RPMI7951 (cell line): ENCODE data around the gene TIMP1. TPM values are rescaled to one million over a fixed set of nuclear protein-coding genes. Genes with fewer than 3 reads are reported as not detected.

Source experiments
- DNase-seq: peaks from one replicate; pipeline ENCODE4 v3.0.0-alpha.2; 2012; ENCODE audit warnings: low read depth
- total RNA-seq: library from RNA; depleted of rRNA; stranded (reverse); fragments of >200 nt; shearing (Covaris generic); gene quantifications from 2 replicates; pipeline ENCODE4 v1.2.3, GENCODE V29; 2014; rRNA removed

The TIMP1 gene
- total RNA-seq, result 737 and 969 TPM in 2 replicates

DNA sequence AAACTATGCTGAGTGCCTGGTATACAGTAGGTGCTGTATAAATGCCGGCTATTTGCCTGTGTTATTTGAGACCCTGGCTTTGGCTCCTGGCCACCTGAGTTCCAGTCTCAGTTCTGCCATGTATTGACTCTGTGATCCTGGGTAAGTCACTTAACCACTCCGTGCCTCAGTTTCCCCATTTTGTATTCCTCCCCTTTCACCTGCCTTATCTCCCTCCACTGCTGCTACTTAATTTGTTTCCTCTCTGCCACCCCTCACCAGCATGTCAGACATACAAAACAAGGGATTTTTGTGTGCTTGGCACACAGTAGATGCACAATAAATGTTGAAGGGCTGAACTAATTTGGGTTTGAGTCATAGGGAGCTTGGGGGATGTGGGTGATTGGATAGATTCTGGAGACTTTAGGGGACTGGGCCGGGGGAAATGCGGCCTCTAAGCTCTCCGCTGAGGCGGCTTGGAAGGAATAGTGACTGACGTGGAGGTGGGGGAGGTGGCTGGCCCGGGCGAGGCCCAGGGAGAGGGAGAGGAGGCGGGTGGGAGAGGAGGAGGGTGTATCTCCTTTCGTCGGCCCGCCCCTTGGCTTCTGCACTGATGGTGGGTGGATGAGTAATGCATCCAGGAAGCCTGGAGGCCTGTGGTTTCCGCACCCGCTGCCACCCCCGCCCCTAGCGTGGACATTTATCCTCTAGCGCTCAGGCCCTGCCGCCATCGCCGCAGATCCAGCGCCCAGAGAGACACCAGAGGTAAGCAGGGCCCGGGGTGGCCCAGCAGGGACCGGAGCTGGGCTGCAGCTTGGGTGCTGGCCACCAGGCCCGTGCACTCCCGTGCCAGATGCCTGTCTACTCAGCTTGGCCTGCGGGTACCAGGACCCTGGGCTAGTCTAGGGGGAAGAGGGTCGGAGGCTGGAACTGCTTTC is at the start of gene TIMP1:
TSS of gene TIMP1 (plus strand) at position 706 of the 917 bp plus-strand sequence. CDS start 980 bp downstream, outside the sequence.
- peak; percentile 96 for DNase-seq

GRCh38 chrX:47539860-47540259 is 42.4 kb upstream of the TIMP1 start:
- no peak for DNase-seq

DNA sequence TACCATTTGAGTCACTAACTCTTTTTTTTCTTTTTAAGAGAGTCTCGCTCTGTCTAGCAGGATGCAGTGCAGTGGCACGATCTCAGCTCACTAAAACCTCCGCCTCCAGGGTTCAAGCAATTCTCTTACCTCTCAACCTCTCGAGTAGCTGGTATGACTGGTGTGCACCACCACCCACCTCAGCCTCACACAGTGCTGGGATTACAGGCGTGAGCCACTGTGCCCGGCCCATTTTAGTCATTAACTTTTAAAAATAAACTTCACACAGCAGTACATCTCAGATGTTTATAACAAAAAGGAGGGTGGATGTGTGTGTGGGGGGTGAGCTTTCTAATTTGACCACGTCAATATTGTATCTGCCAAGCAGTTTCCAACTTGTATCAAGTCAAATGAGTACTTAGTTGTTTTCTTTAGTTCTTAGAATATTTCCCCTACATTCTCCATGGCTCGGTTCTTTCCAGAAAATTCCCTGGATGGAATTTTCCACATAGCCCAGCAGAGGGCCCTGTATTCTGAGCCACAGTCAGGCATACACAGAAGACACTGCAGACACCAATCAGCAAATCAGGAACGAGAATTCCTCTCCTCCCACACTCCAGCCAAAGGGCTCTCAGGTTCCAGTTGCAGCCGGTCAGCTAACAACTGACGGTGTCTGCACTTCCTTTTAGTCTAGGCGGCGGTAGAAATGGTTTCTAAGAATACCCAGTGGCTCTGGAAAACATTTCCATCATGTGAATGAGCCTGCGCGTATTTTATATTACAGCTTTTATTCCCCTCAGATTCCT is 41.3 kb upstream of the TIMP1 start:
- peak; percentile 94 for DNase-seq

DNA sequence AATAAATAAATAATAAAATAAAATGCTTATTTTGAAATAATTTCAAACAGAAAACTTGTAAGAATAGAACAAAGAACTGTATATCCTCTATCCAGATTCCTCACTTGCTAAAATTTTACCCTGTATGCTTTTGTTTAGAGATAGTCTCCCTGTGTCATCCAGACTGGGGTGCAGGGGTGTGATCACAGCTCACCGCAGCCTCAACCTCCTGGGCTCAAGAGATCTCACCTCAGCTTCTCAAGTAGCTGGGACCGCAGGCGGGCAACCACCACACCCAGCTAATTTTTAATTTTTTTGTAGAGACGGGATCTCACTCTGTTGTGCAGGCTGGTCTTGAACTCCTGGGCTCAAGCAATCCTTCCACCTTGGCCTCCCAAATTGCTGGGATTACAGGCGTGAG is 38.7 kb upstream of the TIMP1 start:
- no peak for DNase-seq

GRCh38 chrX:47556045-47556623 is 26.1 kb upstream of the TIMP1 start:
- DNase-seq, result no peak

GRCh38 chrX:47558436-47558835 is 23.8 kb upstream of the TIMP1 start:
- no peak for DNase-seq

- DNase-seq, result peak; percentile 21
These were observed 21.9 kb upstream of the TIMP1 start for GRCh38 chrX:47560179-47560933.

GRCh38 chrX:47560934-47561658 is 21.1 kb upstream of the TIMP1 start, which contains the start of gene ARAF:
Gene ARAF, plus strand, starts transcription at chrX:47561205. Its CDS starts 1,763 bp downstream, at chrX:47562968.
- DNase-seq, result peak; percentile 100

GRCh38 chrX:47561659-47562151 is 20.5 kb upstream of the TIMP1 start:
- DNase-seq, result no peak

GRCh38 chrX:47562615-47563243 is 19.5 kb upstream of the TIMP1 start:
- DNase-seq, result peak; percentile 43

GRCh38 chrX:47563801-47564315 is 18.4 kb upstream of the TIMP1 start:
- DNase-seq, result peak; percentile 63

- no peak for DNase-seq
These were observed 17.7 kb upstream of the TIMP1 start for GRCh38 chrX:47564438-47565085.

- DNase-seq, result no peak
These were observed 15.4 kb upstream of the TIMP1 start for GRCh38 chrX:47566841-47567240.

- no peak for DNase-seq
These were observed 13.5 kb upstream of the TIMP1 start for GRCh38 chrX:47568656-47569295.

DNA sequence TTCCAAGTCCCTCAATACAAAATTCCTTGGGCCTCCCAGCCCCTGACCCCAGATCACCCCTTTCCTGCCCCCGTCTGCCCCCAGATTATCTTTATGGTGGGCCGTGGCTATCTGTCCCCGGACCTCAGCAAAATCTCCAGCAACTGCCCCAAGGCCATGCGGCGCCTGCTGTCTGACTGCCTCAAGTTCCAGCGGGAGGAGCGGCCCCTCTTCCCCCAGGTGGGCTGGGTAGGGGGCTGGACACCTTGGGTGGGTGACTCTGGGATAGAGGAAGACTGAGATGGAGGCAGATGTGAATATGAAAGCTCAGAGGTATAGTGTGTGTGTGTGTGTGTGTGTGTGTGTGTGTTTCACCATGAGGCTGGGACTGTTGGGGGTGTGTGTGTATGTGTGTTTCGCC is 11.4 kb upstream of the TIMP1 start:
- no peak for DNase-seq

- no peak for DNase-seq
These were observed 11.0 kb upstream of the TIMP1 start for GRCh38 chrX:47571215-47571614.

DNA sequence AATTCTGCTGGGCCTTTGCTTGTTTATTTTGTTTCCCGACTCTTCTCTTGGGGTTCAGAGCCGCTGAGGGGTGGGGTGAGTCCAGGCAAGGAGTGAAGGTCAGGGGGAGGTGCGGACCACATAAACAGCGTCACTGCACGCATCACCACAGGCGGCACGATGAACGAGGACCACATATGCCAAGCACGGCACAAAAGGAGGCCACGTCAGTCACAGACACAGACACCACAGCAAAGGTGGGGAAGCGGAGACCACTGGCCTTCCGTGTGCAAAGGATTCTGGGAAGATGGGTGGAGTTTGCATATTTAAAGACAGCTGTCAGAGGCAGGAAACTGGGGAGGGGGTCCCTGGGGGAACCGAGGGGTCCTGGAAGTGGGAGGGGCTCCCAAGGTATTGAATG is 10.3 kb upstream of the TIMP1 start:
- no peak for DNase-seq

DNA sequence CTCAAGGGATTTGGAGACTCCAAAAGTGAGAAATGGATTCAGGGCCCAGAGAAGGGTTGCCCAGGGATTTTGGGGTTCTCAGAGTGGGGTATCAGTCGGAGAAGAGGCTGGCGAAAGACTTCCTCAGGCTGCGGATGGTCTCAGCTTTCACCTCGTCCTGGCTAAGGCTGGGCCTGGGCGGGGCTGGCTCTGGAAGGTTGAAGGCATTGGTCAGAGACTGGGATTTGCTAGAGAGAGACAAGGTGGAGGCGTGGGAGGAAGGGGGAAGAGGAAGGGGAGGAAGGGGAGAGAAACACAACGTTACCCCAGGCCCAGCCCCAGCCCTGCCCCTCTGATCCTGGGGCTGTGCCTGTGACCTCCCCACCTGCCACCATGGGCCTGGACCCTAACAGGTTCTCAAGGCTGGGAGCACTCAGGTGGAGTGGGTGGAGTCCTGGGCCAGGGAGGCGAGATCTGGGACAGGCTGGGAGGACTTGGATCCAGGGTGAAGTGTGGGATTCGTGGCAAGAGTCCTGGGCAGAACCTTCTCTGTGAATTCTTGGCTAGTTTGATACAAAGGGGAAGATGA is 9.4 kb upstream of the TIMP1 start:
- no peak for DNase-seq
